SK-N-SH (cell line): ENCODE measurements around the gene ABCB6. TPM values are rescaled to one million over a fixed set of nuclear protein-coding genes. Genes with fewer than 3 reads are reported as not detected.

Experiments used
- CTCF ChIA-PET: fragments of 300-600, 350-600 bp; formaldehyde crosslinking; extraction: SDS; loops from one replicate; lab custom pipeline; 2021; lab: Yijun Ruan, JAX
- POLR2A ChIA-PET: fragments of 350-600 bp; sonication (Branson Sonifier 250); formaldehyde crosslinking; extraction: SDS; loops from one replicate; lab custom pipeline; 2020; ENCODE audit warnings: antibody characterized with exemption, inconsistent platforms; lab: Yijun Ruan, JAX
- DNase-seq: peaks from one replicate; pipeline ENCODE4 v3.0.0; 2012
- H2AFZ ChIP-seq: fragments of 200-600 bp; sonication (generic); 2 replicates; pipeline ENCODE4 v1.8.1; 2016; ENCODE audit warnings: antibody characterized with exemption, mild to moderate bottlenecking, low read depth
- H3F3A ChIP-seq: fragments of 200-600 bp; sonication (generic); replicated peaks from 2 replicates; pipeline ENCODE3; 2016; ENCODE audit warnings: antibody characterized with exemption, mild to moderate bottlenecking; ENCODE audit not compliant: insufficient read depth
- H3K27ac ChIP-seq, 2 experiments: fragments of 200-500 bp in 1 of 2; fragments of 200-600 bp in 1 of 2; sonication (Bioruptor generic) in 1 of 2; sonication (generic), shearing (Covaris generic) in 1 of 2; 2 replicates each; pipeline versions ENCODE4 v1.5.1 to v1.6.1; 2014 to 2016; ENCODE audit warnings: low read depth in 2 of 2, inconsistent platforms in 1 of 2, low read length in 1 of 2, mild to moderate bottlenecking in 1 of 2, mixed read lengths in 1 of 2
- H3K27me3 ChIP-seq: fragments of 200-600 bp; sonication (generic), shearing (Covaris generic); 2 replicates; pipeline ENCODE4 v1.6.1; 2016; ENCODE audit warnings: mixed run types; ENCODE audit not compliant: insufficient read depth
- H3K36me3 ChIP-seq, 2 experiments: fragments of 200-500 bp in 1 of 2; fragments of 200-600 bp in 1 of 2; sonication (Bioruptor generic) in 1 of 2; sonication (generic) in 1 of 2; replicated peaks in 1 of 2; 2 replicates each; pipeline versions ENCODE3 to v1.5.1; 2014 to 2016; ENCODE audit warnings: low read length in 1 of 2, mild to moderate bottlenecking in 1 of 2; ENCODE audit not compliant: insufficient read depth in 2 of 2, control insufficient read depth in 1 of 2
- H3K4me1 ChIP-seq, 2 experiments: fragments of 200-500 bp in 1 of 2; fragments of 200-600 bp in 1 of 2; sonication (Bioruptor generic) in 1 of 2; sonication (generic), shearing (Covaris generic) in 1 of 2; 2 replicates each; pipeline versions ENCODE4 v1.5.1 to v1.6.1; 2014 to 2016; ENCODE audit warnings: low read depth in 1 of 2, low read length in 1 of 2, mixed run types in 1 of 2; ENCODE audit not compliant: insufficient read depth in 2 of 2, control insufficient read depth in 1 of 2
- H3K4me2 ChIP-seq: fragments of 200-600 bp; sonication (generic), shearing (Covaris generic); 2 replicates; pipeline ENCODE4 v1.6.1; 2017; ENCODE audit warnings: mixed run types
- H3K4me3 ChIP-seq, 2 experiments: fragments of 200-500 bp in 1 of 2; fragments of 200-600 bp in 1 of 2; sonication (Bioruptor generic) in 1 of 2; sonication (generic), shearing (Covaris generic) in 1 of 2; 2 replicates each; pipeline versions ENCODE4 v1.5.1 to v1.8.1; 2014 to 2016; ENCODE audit warnings: low read depth in 2 of 2, inconsistent platforms in 1 of 2, low read length in 1 of 2, mild to moderate bottlenecking in 1 of 2, mixed read lengths in 1 of 2, moderate library complexity in 1 of 2
- H3K79me2 ChIP-seq: fragments of 200-600 bp; sonication (generic); 2 replicates; pipeline ENCODE4 v1.8.1; 2017; ENCODE audit warnings: mild to moderate bottlenecking; ENCODE audit not compliant: insufficient read depth
- H3K9ac ChIP-seq: fragments of 200-600 bp; sonication (generic); 2 replicates; pipeline ENCODE4 v1.6.1; 2017; ENCODE audit warnings: mixed run types
- H3K9me2 ChIP-seq: fragments of 200-600 bp; sonication (generic); 2 replicates; pipeline ENCODE4 v1.6.1; 2017; ENCODE audit warnings: mixed run types
- H3K9me3 ChIP-seq: fragments of 200-600 bp; sonication (generic); 2 replicates; pipeline ENCODE4 v1.6.1; 2017; ENCODE audit warnings: mixed run types, mild to moderate bottlenecking, moderate library complexity
- H4K20me1 ChIP-seq: fragments of 200-600 bp; sonication (generic); 2 replicates; pipeline ENCODE4 v1.6.1; 2017; ENCODE audit warnings: mild to moderate bottlenecking, mixed run types; ENCODE audit not compliant: insufficient read depth
- CTCF ChIP-seq: fragments of 200-600 bp; sonication (generic); IDR thresholded peaks from 2 replicates; pipeline ENCODE4 v1.6.1; 2017; ENCODE audit warnings: antibody characterized with exemption, mild to moderate bottlenecking, moderate library complexity
- FOXM1 ChIP-seq: IDR thresholded peaks from 2 replicates; pipeline ENCODE4 v1.4.0; 2012; ENCODE audit warnings: low read depth, mild to moderate bottlenecking
- PBX3 ChIP-seq: IDR thresholded peaks from 2 replicates; pipeline ENCODE4; 2012
- RFX5 ChIP-seq: IDR thresholded peaks from 2 replicates; pipeline ENCODE4 v1.6.1; 2012; ENCODE audit warnings: mild to moderate bottlenecking, improper control_type of control experiment, low read length
- RXRA ChIP-seq: IDR thresholded peaks from 2 replicates; pipeline ENCODE4 v1.4.0; 2012; ENCODE audit warnings: low read depth, mild to moderate bottlenecking, borderline replicate concordance
- TAF1 ChIP-seq: IDR thresholded peaks from 2 replicates; pipeline ENCODE4 v1.6.1; 2012; ENCODE audit warnings: low read depth, mild to moderate bottlenecking, low read length, moderate library complexity, borderline replicate concordance
- TEAD4 ChIP-seq: IDR thresholded peaks from 2 replicates; pipeline ENCODE4 v1.4.0; 2012; ENCODE audit warnings: mild to moderate bottlenecking, borderline replicate concordance; ENCODE audit not compliant: insufficient read depth
- USF1 ChIP-seq: IDR thresholded peaks from 2 replicates; pipeline ENCODE4 v1.4.0; 2012; ENCODE audit warnings: low read depth, borderline replicate concordance
- WGBS: methylation state at CpG from one replicate; pipeline ENCODE4 v1.1.6; 2017; ENCODE audit warnings: low lambda C conversion rate; 5-methylcytosine and 5-hydroxymethylcytosine counted together
- polyA plus RNA-seq, 3 experiments: library from polyadenylated mRNA; depleted of rRNA; stranded (reverse); fragments of >200 nt; gene quantifications; 2 replicates each; pipeline ENCODE4 v1.2.3, GENCODE V29; 2012
- TF ChIP-seq, protein P1 (sequence below): IDR thresholded peaks from 2 replicates; pipeline ENCODE4 v1.4.0; 2012; ENCODE audit warnings: low read depth, borderline replicate concordance

Gene ABCB6
- polyA plus RNA-seq, 1 of the 3 experiments (the other 2 are of a cell fraction), result 27.4 TPM

- TF ChIP-seq TEAD4 (no peak), TAF1 (no peak)
Observed at GRCh38 chr2:219198974-219199373, 19.8 kb downstream of the ABCB6 start (continued).

DNA sequence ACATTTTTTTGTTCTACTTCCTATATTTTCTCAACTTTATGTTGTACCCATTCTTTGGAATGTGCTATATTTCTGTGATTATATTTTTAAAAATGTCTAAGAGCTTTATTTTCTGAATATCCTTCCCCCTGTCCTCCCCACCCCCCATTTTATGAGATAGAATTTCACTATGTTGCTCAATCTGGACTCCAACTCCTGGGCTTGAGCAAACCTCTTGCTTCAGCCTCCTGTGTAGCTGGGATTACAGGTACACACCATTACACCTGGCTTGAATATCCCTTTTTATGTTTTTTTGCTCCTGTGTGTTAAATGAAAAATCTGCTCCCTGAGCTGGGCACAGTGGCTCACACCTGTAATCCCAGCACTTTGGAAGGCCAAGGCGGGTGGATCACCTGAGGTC is 21.4 kb downstream of the ABCB6 start:
- Histone ChIP-seq H3F3A (no peaks in the 10 kb centered on the region), H3K4me2 (no peak overlapping the region), H3K9ac (no peak overlapping the region), H3K27ac (no peak overlapping the region)
- POLR2A ChIA-PET, result interaction anchor here (1.1 kb wide), 1 partner anchor 21 kb away, joined by 4 read pairs; the partner anchor contains the start of gene CNPPD1
- 100% methylated on average over 1 of the region's 1 CpG for WGBS
- TF ChIP-seq CTCF (no peak), RFX5 (no peak), PBX3 (no peak), RXRA (no peak), TAF1 (no peak), USF1 (no peak), FOXM1 (no peak)
- TF ChIP-seq, protein P1, sequence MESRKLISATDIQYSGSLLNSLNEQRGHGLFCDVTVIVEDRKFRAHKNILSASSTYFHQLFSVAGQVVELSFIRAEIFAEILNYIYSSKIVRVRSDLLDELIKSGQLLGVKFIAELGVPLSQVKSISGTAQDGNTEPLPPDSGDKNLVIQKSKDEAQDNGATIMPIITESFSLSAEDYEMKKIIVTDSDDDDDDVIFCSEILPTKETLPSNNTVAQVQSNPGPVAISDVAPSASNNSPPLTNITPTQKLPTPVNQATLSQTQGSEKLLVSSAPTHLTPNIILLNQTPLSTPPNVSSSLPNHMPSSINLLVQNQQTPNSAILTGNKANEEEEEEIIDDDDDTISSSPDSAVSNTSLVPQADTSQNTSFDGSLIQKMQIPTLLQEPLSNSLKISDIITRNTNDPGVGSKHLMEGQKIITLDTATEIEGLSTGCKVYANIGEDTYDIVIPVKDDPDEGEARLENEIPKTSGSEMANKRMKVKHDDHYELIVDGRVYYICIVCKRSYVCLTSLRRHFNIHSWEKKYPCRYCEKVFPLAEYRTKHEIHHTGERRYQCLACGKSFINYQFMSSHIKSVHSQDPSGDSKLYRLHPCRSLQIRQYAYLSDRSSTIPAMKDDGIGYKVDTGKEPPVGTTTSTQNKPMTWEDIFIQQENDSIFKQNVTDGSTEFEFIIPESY, result no peak
- TF ChIP-seq, all 33 proteins: peak for 0
- no peaks in the 10 kb centered on the region for H3K36me3 ChIP-seq
- CTCF ChIA-PET, result interaction anchor here (0.9 to 1.7 kb wide), 3 partner anchors 15 to 97 kb away, joined by 3 to 7 read pairs (median 5); partner anchors contain the start of gene SLC23A3
- H3K79me2 ChIP-seq, result no peaks in the 10 kb centered on the region
- no peaks in the 10 kb centered on the region for H4K20me1 ChIP-seq
- no peaks in the 10 kb centered on the region for H3K9me2 ChIP-seq
- H3K4me3 ChIP-seq, result no peak overlapping the region
- H3K27me3 ChIP-seq, result peaks cover 8% of the 10 kb centered on the region; the same call in 1 of the 2 replicates
- H3K4me1 ChIP-seq, result no peaks in the 10 kb centered on the region
- H3K9me3 ChIP-seq, result no peaks in the 10 kb centered on the region
- no peak for DNase-seq
- no peak overlapping the region for H2AFZ ChIP-seq
